HG03575 (cell line): ENCODE data around the gene SHISA2.

Experiments used
- ATAC-seq: cut with Tn5 transposase; IDR thresholded peaks from one replicate; pipeline ENCODE4 v1.9.1; 2021; ENCODE audit not compliant: unreplicated experiment, insufficient number of reproducible peaks, low FRiP score; ENCODE audit errors: extremely low read depth

The SHISA2 gene

GRCh38 chr13:26051231-26051656, 572 bp downstream of the SHISA2 start:
- ATAC-seq = no peak

DNA sequence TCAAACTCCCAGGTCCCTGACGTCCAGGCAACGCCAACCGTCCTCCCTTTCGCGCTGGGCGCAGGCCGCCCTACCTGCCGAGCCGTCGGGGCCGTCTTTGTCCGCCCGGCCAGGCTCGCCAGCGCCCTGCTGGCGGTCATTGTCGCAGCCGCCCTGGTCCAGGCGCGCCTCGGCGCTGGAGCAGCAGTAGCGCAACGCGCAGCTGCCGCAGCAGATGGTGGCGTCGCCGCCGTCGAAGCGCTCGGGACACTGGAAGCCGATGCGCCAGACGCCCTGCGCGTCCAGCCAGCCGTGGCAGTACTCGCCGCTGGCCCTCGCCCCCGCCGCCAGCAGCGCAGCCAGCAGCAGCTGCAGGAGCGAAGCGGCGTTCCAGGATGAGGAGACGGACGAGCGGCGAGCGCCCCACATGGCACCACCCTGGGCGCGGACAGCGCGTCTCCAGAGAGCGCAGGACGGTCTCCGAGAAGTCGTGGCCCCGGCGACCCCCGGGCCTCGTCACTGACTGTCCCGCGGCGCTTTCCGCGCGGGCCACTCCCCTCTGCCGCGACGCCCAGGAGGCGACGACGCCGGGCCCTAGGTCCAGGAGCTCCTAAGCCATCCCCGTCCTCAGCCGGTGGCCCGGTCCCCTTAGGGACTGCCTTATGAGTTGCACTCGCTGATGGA, 1.1 kb downstream of the SHISA2 start:
- ATAC-seq = no peak

GRCh38 chr13:26048741-26049140, 3.1 kb downstream of the SHISA2 start:
- no peak for ATAC-seq

DNA sequence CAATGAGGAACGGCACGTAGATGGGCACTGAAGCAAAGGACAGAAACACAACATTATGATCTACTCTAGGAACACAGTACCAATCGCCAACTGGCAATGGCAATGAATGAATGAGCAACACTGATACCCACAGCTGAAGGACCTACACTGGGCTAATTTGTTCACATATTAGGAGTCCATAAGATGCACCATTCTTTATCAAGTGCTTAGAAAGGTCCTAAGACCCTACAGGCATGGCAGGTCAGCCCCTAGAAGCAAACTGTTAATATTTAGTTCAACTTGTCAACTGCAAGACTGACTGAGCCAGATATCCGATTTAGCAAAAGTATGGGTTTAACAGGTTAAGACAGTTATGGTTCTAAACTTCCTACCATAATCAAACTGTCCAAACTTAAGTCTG, 4.8 kb downstream of the SHISA2 start:
- ATAC-seq = no peak

GRCh38 chr13:26046639-26047038, 5.2 kb downstream of the SHISA2 start:
- no peak for ATAC-seq

GRCh38 chr13:26045142-26045541, 6.7 kb downstream of the SHISA2 start:
- ATAC-seq = no peak

DNA sequence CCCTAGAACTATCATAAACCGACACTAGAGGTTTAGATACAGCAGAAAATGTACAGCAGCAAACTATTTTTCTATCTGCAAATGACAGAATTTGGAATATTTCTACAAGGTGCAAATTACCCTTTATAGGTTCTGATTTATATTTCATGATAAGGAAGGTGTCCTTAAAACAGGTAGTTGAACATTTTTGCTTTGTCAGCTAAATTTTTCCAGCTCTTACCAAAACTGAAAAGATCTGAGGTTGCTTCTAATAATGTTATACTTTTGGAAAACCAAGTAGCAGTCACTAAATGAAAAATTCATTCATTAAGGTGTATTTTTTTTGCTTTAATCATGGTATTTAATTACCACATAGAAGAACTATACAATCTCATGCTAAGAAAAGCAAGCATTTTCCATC, 9.0 kb downstream of the SHISA2 start:
- ATAC-seq = no peak

DNA sequence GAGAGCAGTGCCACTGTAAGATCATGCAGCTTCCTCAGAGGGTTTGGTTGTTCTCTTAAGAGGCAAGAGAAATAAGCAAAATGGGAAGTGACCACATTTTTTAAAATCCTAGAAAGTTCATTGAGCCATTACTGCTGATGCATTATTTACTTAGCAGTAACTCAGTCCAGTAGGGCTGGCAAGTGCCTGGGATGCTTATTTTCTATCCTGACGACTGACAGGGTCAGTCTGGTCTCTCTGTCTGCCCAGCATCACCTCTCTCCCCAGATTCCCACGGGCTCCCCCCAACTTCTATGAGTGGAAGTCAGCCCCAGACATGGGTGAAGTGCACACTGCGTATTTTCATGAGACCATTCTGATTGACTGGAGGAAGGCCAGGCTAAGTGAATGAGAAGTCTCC, 10.4 kb downstream of the SHISA2 start:
- ATAC-seq = no peak

- no peak for ATAC-seq
Observed at GRCh38 chr13:26038931-26039475, 12.8 kb downstream of the SHISA2 start.

- ATAC-seq = no peak
Observed at GRCh38 chr13:26037302-26037701, 14.5 kb downstream of the SHISA2 start.

- ATAC-seq = no peak
Observed at GRCh38 chr13:26036383-26036782, 15.4 kb downstream of the SHISA2 start.

DNA sequence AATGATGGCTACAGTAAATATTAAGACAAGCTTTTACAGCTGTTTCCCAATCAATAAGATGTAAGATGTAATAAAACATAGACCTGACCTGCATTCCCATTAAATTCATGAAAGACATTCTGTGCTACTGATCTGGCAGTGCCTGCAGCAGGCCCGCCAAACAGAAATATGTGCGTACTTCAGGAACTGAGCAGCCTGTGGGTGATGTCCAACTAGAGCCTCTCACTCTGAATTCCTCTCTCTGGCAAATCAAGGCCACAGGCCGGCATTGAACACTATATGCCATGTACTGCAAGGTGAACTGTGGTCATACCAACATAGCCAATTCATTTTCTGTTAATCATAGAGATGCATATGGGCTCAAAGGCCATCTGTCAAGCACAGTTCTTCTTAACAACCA, 17.8 kb downstream of the SHISA2 start:
- ATAC-seq = no peak

DNA sequence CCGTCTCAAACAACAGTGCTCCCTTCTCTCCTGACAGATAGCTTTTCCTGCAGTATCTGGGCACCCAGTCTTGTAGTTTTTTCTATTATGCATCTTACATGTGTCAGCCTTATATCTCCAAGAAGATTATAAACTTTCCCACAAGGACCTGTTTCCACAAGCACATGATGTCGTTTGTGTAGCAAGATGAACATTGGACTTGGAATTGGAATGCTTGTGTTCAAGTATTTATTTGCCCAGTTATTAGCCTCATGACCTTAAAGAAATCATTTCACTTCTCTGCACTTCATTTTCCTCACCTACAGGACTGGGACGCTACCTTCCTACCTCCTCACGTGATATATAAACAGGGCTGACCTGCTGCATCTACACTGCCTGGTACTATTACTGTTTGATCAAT, 21.5 kb downstream of the SHISA2 start:
- ATAC-seq = no peak

- no peak for ATAC-seq
Observed at GRCh38 chr13:26029581-26030136, 22.2 kb downstream of the SHISA2 start.

- no peak for ATAC-seq
Observed at GRCh38 chr13:26026211-26026610, 25.6 kb downstream of the SHISA2 start.

- no peak for ATAC-seq
Observed at GRCh38 chr13:26025771-26026170, 26.0 kb downstream of the SHISA2 start.

DNA sequence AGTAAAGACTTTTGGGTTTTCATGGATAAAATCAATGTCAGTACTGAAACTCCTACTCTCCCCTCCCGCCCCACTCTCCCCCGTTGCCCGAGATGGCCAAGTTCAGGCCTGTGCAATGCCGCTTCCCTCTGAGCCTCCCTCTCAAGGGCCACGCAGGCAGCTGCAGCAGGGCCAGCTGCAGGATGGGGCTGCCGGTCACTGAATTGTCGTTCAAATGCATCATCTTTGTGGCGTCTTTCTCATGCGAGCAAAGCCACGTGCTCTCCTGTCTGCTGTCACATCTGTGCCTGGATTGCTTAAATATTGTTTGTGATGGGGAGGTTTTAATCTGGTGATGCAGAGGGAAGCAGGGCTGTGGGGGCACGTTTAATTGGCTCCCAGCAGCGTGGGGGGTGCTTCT, 26.6 kb downstream of the SHISA2 start:
- no peak for ATAC-seq

DNA sequence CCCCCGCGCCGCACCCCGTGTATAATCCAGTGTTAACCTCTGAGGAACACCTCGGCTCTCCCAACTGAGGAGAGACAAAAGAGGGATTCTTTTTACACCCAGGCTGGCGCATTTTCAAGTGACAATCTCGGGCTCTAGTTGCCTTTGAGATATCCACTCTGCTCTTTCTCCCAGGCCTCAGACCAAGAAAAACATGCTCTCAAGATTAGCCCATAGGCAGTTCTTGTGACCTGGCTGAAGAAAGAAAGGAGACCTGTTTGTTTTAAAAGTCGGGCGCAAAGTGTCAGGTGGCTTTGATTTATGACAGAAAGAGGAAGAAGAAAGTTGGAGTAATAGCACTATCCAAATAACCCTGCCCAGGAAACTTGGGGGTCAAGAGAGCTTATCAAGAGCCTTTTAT, 27.3 kb downstream of the SHISA2 start:
- ATAC-seq = no peak

- ATAC-seq = no peak
Observed at GRCh38 chr13:26022538-26023292, 29.1 kb downstream of the SHISA2 start.

DNA sequence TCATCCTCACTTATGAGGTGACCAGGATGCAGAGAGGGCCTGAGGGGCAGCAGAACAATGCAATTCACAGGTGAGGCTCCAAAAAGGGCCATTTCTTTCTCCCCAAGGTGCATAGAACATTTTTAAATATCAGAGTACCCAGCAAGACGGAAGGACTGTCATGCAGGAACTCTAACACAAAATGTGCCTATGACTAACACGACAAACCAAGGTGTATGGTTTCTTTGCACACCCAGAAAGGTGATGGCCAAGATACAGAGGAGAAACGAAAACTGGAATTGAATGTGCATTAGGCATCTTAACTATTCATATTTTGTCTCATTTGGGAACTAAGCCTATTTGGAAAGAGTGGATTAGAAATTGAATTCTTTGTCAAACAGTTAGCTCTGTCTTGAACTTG, 29.9 kb downstream of the SHISA2 start:
- ATAC-seq = no peak
